Tibial nerve (tissue), 4 donors: Measurements from ENCODE around the gene HAAO. TPM values are rescaled to one million over a fixed set of nuclear protein-coding genes. Genes with fewer than 3 reads are reported as not detected.

Source experiments
- DNase-seq, 2 donors: peaks; one replicate each; pipeline ENCODE4 v3.0.0-alpha.2; 2019; ENCODE audit warnings: low spot score in 2 of 2
- H3K27ac ChIP-seq, 4 donors: fragments of 200-600 bp; sonication (generic) in 3 of 4; one replicate each; pipeline ENCODE4 v1.5.1; 2017 to 2019; ENCODE audit warnings: mild to moderate bottlenecking in 1 of 4
- H3K27me3 ChIP-seq, 2 donors: fragments of 200-600 bp; sonication (generic) in 1 of 2; one replicate each; pipeline versions ENCODE4 v1.5.1 to v1.6.0; 2017 to 2019
- H3K36me3 ChIP-seq, 3 donors: fragments of 200-600 bp; sonication (generic); one replicate each; pipeline ENCODE4 v1.5.1; 2018 to 2019
- H3K4me1 ChIP-seq, 4 donors: fragments of 200-600 bp; sonication (generic) in 3 of 4; one replicate each; pipeline ENCODE4 v1.5.1; 2017 to 2019
- H3K4me3 ChIP-seq, 4 donors: fragments of 200-600 bp; sonication (generic) in 3 of 4; one replicate each; pipeline ENCODE4 v1.5.1; 2017 to 2019; ENCODE audit warnings: mild to moderate bottlenecking in 1 of 4, moderate library complexity in 1 of 4
- H3K9me3 ChIP-seq, 4 donors: fragments of 200-600 bp; sonication (generic) in 3 of 4; one replicate each; pipeline ENCODE4 v1.5.1; 2017 to 2019
- CTCF ChIP-seq, 5 experiments: fragments of 200-600 bp in 3 of 5; fragments of 450-650 bp in 2 of 5; sonication (generic) in 3 of 5; IDR thresholded peaks; one replicate each; pipeline ENCODE4 v1.5.1; 2016 to 2019; ENCODE audit warnings: antibody characterized with exemption in 5 of 5, mild to moderate bottlenecking in 3 of 5, moderate library complexity in 2 of 5
- EP300 ChIP-seq, 2 donors: sonication (generic); formaldehyde crosslinking; IDR thresholded peaks; one replicate each; pipeline ENCODE4 v1.6.1; 2017; ENCODE audit warnings: antibody characterized with exemption in 2 of 2, mild to moderate bottlenecking in 1 of 2
- POLR2A ChIP-seq, 2 donors: fragments of 450-650 bp; IDR thresholded peaks; one replicate each; pipeline ENCODE4 v1.6.1; 2017; ENCODE audit warnings: antibody characterized with exemption in 2 of 2, mild to moderate bottlenecking in 2 of 2, moderate library complexity in 2 of 2
- WGBS, 2 donors: methylation state at CpG; one replicate each; pipeline ENCODE4 v1.1.5; 2018; 5-methylcytosine and 5-hydroxymethylcytosine counted together
- total RNA-seq, 4 donors: library from RNA; depleted of rRNA; stranded (reverse); fragments of >200 nt; gene quantifications; one replicate each; pipeline ENCODE4 v1.1.0, GENCODE V29; 2016

Gene HAAO
- total RNA-seq, 4 donors from 2014 or later: 5.9 to 24.1 (median 7.6) TPM

DNA sequence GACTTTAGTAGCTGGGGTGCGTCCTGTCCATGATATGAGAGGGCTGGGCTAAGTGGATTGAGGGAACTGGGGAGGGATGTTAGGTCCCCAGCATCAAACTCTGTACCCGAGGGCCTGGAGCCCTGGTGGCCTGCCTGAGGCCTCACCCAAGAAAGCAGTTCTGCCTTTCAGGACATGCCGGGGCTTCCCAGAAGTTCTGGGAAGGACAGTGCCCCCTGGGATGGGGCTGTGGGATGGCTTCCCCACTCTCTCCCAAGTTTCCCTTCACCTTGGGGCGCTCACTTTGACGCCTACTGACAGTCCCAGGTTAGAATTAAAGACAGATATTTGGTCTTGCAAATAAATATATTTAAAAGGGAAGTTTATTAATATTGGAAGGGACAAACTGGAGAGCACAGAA is 30.2 kb downstream of the HAAO start:
- Histone ChIP-seq H3K27me3 (no peaks in the 10 kb centered on the region), H3K9me3 (no peaks in the 10 kb centered on the region), H3K27ac (no peak overlapping the region), H3K4me3 (no peak overlapping the region), H3K36me3 (peaks cover 0 to 17% (median 0%) of the 10 kb centered on the region in 3 donors), H3K4me1 (no peaks in the 10 kb centered on the region)
- 84 to 86% methylated on average over 5 of the region's 5 CpGs for WGBS, 2 donors
- TF ChIP-seq EP300 (IDR thresholded peaks at IDR 0.05): no peak
- no peak for DNase-seq

GRCh38 chr2:42761554-42761953 is 30.8 kb downstream of the HAAO start:
- TF ChIP-seq POLR2A (IDR thresholded peaks at IDR 0.05) (no peak), EP300 (IDR thresholded peaks at IDR 0.05) (no peak), CTCF (IDR thresholded peaks at IDR 0.05) (no peak)
- no peaks in the 10 kb centered on the region for H3K4me1 ChIP-seq
- H3K4me3 ChIP-seq: no peak overlapping the region
- 89 to 96% methylated on average over 9 of the region's 9 CpGs for WGBS, 2 donors
- H3K27ac ChIP-seq: no peak overlapping the region
- DNase-seq: no peak
- H3K27me3 ChIP-seq: no peaks in the 10 kb centered on the region
- peaks cover 0 to 17% (median 0%) of the 10 kb centered on the region in 3 donors for H3K36me3 ChIP-seq
- no peaks in the 10 kb centered on the region for H3K9me3 ChIP-seq

GRCh38 chr2:42758751-42759150 is 33.6 kb downstream of the HAAO start:
- no peak overlapping the region for H3K27ac ChIP-seq
- H3K4me1 ChIP-seq: peaks cover 0 to 18% (median under 1%) of the 10 kb centered on the region in 4 donors
- H3K36me3 ChIP-seq: peaks cover 0 to 32% (median 0%) of the 10 kb centered on the region in 3 donors
- no peaks in the 10 kb centered on the region for H3K27me3 ChIP-seq
- no peak for DNase-seq
- WGBS, 2 donors: 92 to 94% methylated on average over 1 of the region's 1 CpG
- TF ChIP-seq CTCF (IDR thresholded peaks at IDR 0.05): no peak
- TF ChIP-seq POLR2A (IDR thresholded peaks at IDR 0.05): no peak
- no peak for TF ChIP-seq EP300 (IDR thresholded peaks at IDR 0.05)
- no peak overlapping the region for H3K4me3 ChIP-seq
- no peaks in the 10 kb centered on the region for H3K9me3 ChIP-seq

DNA sequence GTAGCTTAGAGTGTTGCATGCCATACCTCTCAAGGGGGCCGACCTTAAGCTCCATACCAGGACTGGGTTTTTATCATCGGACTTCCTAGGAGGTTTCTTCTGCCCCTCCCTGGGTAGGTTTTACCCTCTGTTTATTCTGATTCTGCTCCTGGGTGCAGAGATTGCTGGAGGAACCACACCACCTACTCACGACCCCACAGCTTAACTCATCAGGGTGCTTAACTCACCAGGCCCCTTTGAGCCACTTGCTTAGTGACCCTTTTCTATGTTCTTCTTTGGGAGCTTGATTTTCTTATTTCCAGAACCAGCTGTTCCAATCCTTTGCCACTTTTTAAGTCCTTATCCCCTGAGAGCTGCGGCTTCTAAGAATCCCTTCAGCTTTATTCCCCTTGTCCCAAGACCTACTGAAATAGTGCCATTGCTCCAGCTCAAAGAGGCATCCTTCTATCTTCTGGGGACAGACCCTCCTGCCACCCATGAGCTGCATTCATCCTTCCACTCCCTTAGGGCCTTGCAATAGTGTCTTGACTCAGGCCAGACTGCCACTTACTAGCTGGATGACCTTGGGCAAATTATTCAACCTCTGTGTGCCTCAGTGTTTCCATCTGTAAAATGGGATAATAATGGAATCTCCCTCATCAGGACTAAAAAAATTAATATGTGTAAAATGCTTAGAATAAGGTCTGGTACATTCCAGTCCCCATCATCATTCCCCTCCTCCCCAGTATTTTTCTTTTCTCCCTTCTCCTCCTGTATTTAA is 34.2 kb downstream of the HAAO start:
- no peak for TF ChIP-seq CTCF (IDR thresholded peaks at IDR 0.05)
- no peak for TF ChIP-seq POLR2A (IDR thresholded peaks at IDR 0.05)
- TF ChIP-seq EP300 (IDR thresholded peaks at IDR 0.05): no peak
- Histone ChIP-seq H3K27me3 (no peaks in the 10 kb centered on the region), H3K4me1 (peaks cover 0 to 24% (median 3%) of the 10 kb centered on the region in 4 donors), H3K4me3 (no peak overlapping the region), H3K36me3 (peaks cover 0 to 32% (median 0%) of the 10 kb centered on the region in 3 donors), H3K9me3 (no peaks in the 10 kb centered on the region), H3K27ac (no peak overlapping the region)
- 77 to 87% methylated on average over 4 of the region's 4 CpGs for WGBS, 2 donors
- no peak for DNase-seq

GRCh38 chr2:42756966-42757513 is 35.3 kb downstream of the HAAO start:
- peaks cover 0 to 33% (median 3%) of the 10 kb centered on the region in 4 donors for H3K4me1 ChIP-seq
- DNase-seq: no peak
- 71 to 87% methylated on average over 6 of the region's 6 CpGs for WGBS, 2 donors
- H3K27me3 ChIP-seq: no peaks in the 10 kb centered on the region
- H3K9me3 ChIP-seq: no peaks in the 10 kb centered on the region
- no peak for TF ChIP-seq CTCF (IDR thresholded peaks at IDR 0.05)
- TF ChIP-seq EP300 (IDR thresholded peaks at IDR 0.05): no peak
- TF ChIP-seq POLR2A (IDR thresholded peaks at IDR 0.05): no peak
- peaks cover 0 to 32% (median 0%) of the 10 kb centered on the region in 3 donors for H3K36me3 ChIP-seq
- H3K27ac ChIP-seq: no peak overlapping the region
- no peak overlapping the region for H3K4me3 ChIP-seq
